GM15510 (cell line): ENCODE results near the gene BRAT1.

ENCODE experiments used
- POLR2A ChIP-seq: IDR thresholded peaks from 3 replicates; pipeline ENCODE4 v1.6.1; 2011; ENCODE audit warnings: borderline replicate concordance; ENCODE audit not compliant: insufficient read length; ENCODE audit errors: extremely low read depth

The BRAT1 gene

DNA sequence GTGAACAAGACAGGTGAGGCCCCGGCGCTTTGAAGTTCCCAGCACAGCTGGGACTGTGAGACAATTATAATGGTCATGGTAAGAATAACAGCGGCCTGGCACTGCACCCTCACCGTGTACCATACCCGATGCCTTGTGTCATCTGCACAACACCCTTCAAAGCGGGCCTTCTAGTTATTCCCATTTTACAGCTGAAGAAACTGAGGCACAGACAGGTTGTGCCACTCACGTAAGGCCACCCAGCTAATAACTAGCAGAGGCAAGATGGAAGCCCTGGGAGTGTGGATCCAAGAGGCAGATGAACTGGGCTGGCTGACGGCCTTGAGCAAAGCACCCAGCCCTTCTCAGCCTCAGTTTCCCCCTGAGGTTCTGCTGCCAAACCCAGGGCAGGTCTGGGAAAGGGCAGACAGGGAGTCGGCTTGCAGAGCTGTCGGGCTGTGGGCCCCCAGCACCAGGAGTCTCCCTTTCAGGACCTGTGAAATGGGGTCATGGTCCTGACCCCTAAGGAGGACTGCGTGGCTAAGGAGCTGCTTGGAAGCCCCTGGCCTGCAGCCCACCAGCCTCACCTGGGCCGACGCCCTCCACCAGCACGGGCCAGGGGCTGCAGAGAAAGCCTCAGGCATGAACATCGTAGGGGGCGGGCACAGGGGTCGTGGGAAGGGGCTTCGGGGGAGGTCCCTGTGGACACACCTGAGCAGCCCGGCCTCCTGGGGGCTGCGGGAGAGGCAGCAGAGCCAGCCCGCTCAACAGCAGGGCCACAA is 51.0 kb downstream of the BRAT1 start:
- TF ChIP-seq POLR2A = no peak

DNA sequence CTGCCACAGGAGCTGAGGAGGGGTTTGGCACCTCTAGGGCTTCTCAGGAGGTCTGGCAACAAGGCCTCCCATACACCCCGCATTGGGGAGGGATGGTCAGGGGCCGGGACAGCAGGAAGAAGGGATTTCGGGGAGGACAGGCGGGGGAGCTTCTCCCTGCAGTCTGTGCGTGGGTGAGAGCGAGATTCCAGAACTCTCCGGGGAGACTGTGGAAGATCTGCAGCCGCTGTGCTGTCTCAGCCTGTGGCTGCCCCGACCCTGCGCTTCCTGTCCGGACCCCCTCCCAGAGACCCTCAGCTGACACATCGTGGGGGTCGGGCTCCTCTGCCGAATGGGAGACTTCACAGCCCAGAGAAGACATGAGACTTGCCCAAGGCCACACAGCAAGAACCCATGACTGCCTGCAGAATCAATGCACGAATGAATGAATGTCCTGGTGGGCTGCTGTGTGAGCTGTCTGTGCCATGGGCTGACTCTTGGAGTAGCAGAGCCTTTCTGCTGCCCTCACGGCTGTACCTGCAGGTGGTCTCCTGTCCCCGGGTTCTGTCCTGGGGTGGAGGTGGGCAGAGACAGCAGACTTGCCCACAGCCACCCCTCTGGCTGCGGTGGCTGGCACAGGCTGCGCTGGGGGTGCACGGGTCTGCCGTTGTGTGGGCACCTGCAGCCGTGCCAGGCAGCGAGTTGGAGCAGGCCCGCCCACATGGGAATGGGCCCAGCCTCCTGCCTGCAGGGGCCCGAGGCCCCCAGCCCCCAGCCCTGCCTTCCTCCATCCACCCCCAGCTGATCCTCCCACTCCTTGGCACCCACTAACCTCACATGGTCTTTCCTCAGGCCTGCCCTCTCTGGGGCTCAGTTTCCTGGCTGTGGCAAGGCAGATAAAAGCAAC is 52.0 kb downstream of the BRAT1 start:
- TF ChIP-seq POLR2A = no peak

- TF ChIP-seq POLR2A = no peak
Observed at GRCh38 chr7:2502647-2502966, 52.7 kb downstream of the BRAT1 start.

GRCh38 chr7:2501947-2502646 is 53.2 kb downstream of the BRAT1 start:
- TF ChIP-seq POLR2A = no peak

DNA sequence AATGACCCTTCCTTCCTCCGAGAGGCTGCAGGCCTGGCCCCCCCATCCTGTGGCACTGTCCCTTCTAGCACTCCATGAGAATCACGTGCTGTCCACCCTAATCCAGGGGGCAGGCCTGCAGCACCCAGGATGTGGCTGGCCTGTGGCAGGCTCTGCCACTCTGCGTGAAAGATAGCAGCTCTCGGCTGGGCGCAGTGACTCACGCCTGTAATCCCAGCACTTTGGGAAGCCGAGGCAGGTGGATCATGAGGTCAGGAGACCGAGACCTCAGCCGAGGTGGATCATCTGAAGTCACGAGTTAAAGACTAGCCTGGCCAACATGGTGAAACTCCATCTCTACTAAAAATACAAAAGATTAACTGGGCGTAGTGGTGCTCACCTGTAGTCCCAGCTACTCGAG is 54.6 kb downstream of the BRAT1 start:
- TF ChIP-seq POLR2A = no peak

- TF ChIP-seq POLR2A = no peak
Observed at GRCh38 chr7:2499719-2500430, 55.4 kb downstream of the BRAT1 start.

DNA sequence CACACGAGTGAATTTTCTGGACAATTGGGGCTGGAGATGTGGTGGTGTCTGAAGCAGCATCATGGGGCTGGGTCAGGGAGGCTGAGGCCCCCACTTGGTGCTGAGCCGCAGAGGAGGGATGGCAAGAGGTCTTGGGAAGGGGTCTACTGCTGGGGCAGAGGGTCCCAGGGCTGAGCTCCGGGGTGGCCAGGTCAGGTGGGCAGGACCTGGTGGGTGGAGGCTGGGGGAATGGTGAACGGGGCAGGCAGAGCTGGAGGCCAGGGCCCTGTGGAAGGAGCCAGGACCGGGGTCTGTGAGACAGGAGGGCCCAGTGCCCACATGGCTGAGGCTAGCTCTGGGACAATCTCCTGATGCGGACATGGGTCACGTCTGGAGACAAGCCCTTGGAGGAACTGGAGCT is 56.1 kb downstream of the BRAT1 start:
- TF ChIP-seq POLR2A = no peak

DNA sequence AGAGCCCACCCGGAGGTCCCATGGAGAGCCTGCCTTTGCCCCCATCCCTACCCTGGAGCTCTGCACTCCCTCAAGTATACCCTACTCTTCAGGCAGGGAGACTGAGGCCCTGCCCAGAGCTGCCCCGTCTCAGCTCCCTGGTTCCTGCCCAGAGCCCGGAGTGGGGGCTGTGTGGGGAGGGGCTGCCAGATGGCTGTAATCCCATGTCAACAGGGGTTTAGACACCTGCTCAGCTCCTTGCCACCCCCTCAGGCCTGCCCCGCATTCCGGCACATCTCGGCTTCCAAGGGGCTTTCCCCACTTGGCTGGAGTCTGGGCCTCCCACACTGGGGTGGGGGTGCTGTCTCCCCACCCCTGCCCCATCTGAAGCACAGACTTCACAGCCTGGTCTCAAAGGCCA is 56.6 kb downstream of the BRAT1 start:
- TF ChIP-seq POLR2A = no peak

DNA sequence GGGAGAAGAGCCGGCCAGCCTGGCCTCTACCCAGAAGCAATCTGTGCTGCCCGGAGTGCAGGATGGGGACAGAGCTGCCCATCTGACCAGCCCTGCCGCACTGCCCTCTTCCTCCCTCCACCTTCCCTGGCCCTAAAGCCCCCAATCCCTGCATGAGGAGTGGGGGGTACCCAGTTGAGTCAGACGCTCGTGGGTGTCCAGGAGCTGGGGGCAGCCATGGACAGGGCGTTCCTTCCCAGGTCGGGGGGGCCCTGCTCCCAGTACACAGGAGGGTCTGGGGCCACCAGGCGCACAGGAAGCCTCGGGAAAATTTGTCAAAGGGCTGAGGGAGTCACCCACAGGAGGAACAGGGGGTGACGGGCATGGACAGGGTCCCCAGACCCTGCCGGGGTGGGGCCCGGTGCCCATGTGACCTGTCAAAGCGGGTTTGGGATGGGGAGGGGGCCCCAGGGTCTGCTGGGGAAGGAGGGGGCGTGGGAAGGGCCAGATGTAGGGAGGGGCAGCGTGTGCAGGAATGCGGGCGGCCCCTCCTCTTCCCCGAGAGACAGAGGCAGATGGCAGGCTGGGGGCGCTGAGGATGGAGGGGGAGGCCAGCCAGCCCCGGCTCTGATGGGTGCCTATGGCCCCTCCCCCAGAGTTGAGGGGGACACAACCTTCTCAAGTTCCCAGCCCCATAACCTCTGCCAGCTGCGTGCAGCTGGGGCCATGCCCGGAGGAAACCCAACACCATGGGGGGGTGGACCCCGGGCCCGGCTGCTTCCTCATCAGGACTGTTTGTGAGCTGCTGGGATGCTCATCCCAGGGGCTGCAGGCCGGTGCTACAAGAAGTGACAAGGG is 57.6 kb downstream of the BRAT1 start:
- TF ChIP-seq POLR2A = no peak

GRCh38 chr7:2497065-2497464 is 58.3 kb downstream of the BRAT1 start:
- no peak for TF ChIP-seq POLR2A

DNA sequence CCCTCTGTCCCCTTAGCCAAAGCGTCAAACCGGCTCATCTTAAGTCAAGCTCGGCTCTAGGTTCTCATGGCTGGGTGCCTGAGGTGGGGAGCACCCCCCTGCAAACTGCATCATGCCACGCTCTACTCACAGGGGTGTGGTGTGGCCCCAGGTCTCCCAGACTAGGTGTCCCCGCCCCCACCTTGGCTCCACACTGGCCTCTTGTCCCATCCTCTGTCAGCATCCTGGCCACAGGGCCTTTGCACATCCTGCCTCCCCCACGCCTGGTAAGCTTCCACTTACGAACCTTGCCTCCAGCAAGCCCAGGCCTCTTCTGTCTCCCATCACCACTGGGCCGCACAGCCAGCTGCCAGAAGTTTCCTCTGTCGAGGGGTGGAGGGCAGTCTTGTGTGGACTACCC is 58.9 kb downstream of the BRAT1 start:
- no peak for TF ChIP-seq POLR2A

DNA sequence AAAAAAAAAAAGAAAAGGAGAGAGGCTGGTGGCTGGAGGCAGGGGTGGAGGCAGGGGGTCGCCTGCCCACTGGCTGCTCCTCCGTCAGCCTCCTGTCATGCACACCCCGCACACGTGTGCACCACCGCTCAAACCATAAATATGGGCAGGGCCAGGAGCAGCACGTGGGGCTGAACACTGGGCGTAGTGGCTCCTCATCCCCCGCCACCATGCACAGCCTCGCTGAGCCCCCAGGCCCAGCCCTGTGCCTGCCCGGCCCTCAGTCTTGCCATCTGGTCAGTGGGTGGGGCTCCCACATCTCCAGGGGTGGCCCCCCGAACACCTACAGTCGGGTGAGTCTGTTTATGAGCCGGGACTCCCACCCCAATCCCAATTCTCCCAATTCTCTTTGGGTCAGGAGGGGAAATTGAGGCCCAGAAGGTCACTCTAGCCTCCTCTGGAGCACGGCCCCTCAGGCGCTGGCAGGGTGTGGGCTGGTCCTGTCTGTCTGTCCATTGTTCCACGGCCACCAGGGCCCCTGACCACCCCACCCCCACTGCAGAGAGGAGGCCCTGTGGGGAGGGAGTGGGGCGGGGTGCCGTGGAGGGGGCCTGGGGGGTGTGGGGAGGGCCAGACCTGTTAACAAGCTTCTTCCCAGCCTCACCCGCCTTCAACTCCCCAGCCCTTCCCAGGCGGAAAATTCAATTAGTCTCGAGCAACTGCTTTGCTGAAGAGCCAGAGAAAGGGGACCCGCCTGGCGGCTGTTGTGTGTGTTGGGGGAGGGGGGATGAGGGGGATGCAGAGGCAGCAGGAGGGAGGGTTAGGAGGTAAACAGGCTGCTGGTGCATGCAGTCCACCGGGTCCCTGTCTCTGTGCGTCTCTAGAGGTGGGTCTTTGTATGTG is 59.7 kb downstream of the BRAT1 start:
- no peak for TF ChIP-seq POLR2A
